Kidney capillary endothelial cell (primary cell): ENCODE measurements around the gene YTHDF1.

Experiments
- DNase-seq: peaks from one replicate; pipeline ENCODE4 v3.0.0-alpha.2; 2018; ENCODE audit warnings: low spot score

YTHDF1 gene

GRCh38 chr20:63155266-63156165 is 60.4 kb downstream of the YTHDF1 start:
- DNase-seq = no peak

GRCh38 chr20:63154395-63154794 is 61.5 kb downstream of the YTHDF1 start:
- no peak for DNase-seq

GRCh38 chr20:63153254-63154221 is 62.4 kb downstream of the YTHDF1 start:
- DNase-seq = no peak

- DNase-seq = no peak
These were observed 63.3 kb downstream of the YTHDF1 start for GRCh38 chr20:63152322-63153253.

GRCh38 chr20:63151554-63152321 is 64.2 kb downstream of the YTHDF1 start:
- DNase-seq = peak; percentile 6

GRCh38 chr20:63150911-63151531 is 64.9 kb downstream of the YTHDF1 start:
- DNase-seq = no peak

GRCh38 chr20:63150391-63150898 is 65.5 kb downstream of the YTHDF1 start:
- DNase-seq = no peak

- no peak for DNase-seq
These were observed 66.3 kb downstream of the YTHDF1 start for GRCh38 chr20:63149531-63150192.

GRCh38 chr20:63148696-63149095 is 67.2 kb downstream of the YTHDF1 start:
- no peak for DNase-seq

GRCh38 chr20:63147532-63147931 is 68.4 kb downstream of the YTHDF1 start:
- no peak for DNase-seq
